A673 (cell line): ENCODE data around the gene PPP1R13B. TPM values are rescaled to one million over a fixed set of nuclear protein-coding genes. Genes with fewer than 3 reads are reported as not detected.

Experiments used
- BruUV-seq: library from RNA; stranded (reverse); fragments of 400-500 nt; replicated peaks from 2 replicates; lab custom pipeline; 2021; lab: Mats Ljungman, UMichigan
- CTCF ChIA-PET: fragments of 300-600 bp; sonication (Branson Sonifier 250); formaldehyde crosslinking; loops from one replicate; lab custom pipeline; 2022; ENCODE audit warnings: antibody characterized with exemption; lab: Charles Lee
- POLR2A ChIA-PET: fragments of 300-600 bp; sonication (Branson Sonifier 250); formaldehyde crosslinking; loops from one replicate; lab custom pipeline; 2022; ENCODE audit warnings: antibody characterized with exemption; ENCODE audit not compliant: low non-redundant PET; lab: Charles Lee
- DNase-seq: peaks from one replicate; pipeline ENCODE4 v3.0.0-alpha.2; 2015; ENCODE audit warnings: low spot score
- H3K27ac ChIP-seq: fragments of 200-600 bp; sonication (generic); 2 replicates; pipeline ENCODE4 v1.5.1; 2016; ENCODE audit warnings: mixed run types, low read depth, mild to moderate bottlenecking, mixed read lengths, antibody characterized with exemption, low read length; ENCODE audit not compliant: poor library complexity, severe bottlenecking
- H3K27me3 ChIP-seq: fragments of 200-600 bp; sonication (generic); replicated peaks from 2 replicates; pipeline ENCODE4 v1.6.1; 2017; ENCODE audit warnings: mixed run types, low read depth, mild to moderate bottlenecking, mixed read lengths, antibody characterized with exemption, low read length; ENCODE audit not compliant: insufficient read depth, poor library complexity
- H3K36me3 ChIP-seq: fragments of 200-600 bp; sonication (generic); 2 replicates; pipeline ENCODE4 v1.6.1; 2016; ENCODE audit warnings: mixed run types, mild to moderate bottlenecking, mixed read lengths, antibody characterized with exemption, low read length; ENCODE audit not compliant: insufficient read depth, poor library complexity, severe bottlenecking
- H3K4me1 ChIP-seq: fragments of 200-600 bp; sonication (generic); 2 replicates; pipeline ENCODE4 v1.6.1; 2017; ENCODE audit warnings: mixed run types, mild to moderate bottlenecking, mixed read lengths, antibody characterized with exemption, low read length; ENCODE audit not compliant: insufficient read depth, poor library complexity, severe bottlenecking
- H3K4me3 ChIP-seq: fragments of 200-600 bp; sonication (generic); 2 replicates; pipeline ENCODE4 v1.5.1; 2016; ENCODE audit warnings: low read depth, mixed run types, mild to moderate bottlenecking, mixed read lengths, low read length; ENCODE audit not compliant: poor library complexity, severe bottlenecking
- H3K9me3 ChIP-seq: fragments of 200-600 bp; sonication (generic); 2 replicates; pipeline ENCODE4 v1.6.1; 2016; ENCODE audit warnings: mixed run types, low read depth, mild to moderate bottlenecking, mixed read lengths, antibody characterized with exemption, low read length; ENCODE audit not compliant: poor library complexity, severe bottlenecking
- EZH2 ChIP-seq: fragments of 200-600 bp; sonication (generic); IDR thresholded peaks from 2 replicates; pipeline ENCODE4 v1.6.1; 2017; ENCODE audit warnings: borderline replicate concordance, low read depth, mild to moderate bottlenecking, mixed read lengths, antibody characterized with exemption, low read length; ENCODE audit not compliant: poor library complexity, severe bottlenecking
- intact Hi-C: fragments of 100-400 bp; cut with micrococcal nuclease; formaldehyde crosslinking; loops from one replicate; pipeline ENCODE4 v1.10.0; 2022; ENCODE audit not compliant: unreplicated experiment
- total RNA-seq: library from RNA; stranded (reverse); gene quantifications from 2 replicates; pipeline ENCODE4 v1.2.3, GENCODE V29; 2021
- TF ChIP-seq, protein P1 (sequence below): fragments of 300-800, 200-600 bp; sonication (generic); conservative IDR thresholded peaks from 2 replicates; pipeline ENCODE4 v1.5.1; 2017; ENCODE audit warnings: low read depth, mild to moderate bottlenecking, antibody characterized with exemption, low read length, moderate library complexity, mixed read lengths

PPP1R13B gene
- total RNA-seq, 1 experiment from 2014 or later, result 4.8 TPM

DNA sequence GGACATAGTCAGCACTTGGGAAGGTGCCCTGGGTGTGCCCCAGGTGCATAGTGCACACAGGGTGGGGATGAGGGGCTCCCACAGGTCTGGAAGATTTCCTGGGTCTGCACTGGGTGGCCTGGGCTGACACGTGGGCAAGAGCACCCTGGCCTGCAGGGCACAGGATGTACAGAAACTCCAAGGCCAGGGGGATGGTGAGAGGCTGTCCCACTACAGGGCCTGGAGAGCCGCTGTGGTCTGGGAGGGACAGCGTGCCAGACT is 35.8 kb upstream of the PPP1R13B start:
- no peak for DNase-seq
- H3K4me1 ChIP-seq, result peaks cover 9% of the 10 kb centered on the region
- no peaks in the 10 kb centered on the region for H3K27me3 ChIP-seq
- H3K4me3 ChIP-seq, result no peak overlapping the region
- H3K36me3 ChIP-seq, result no peaks in the 10 kb centered on the region
- TF ChIP-seq EZH2, result no peak
- TF ChIP-seq, protein P1, sequence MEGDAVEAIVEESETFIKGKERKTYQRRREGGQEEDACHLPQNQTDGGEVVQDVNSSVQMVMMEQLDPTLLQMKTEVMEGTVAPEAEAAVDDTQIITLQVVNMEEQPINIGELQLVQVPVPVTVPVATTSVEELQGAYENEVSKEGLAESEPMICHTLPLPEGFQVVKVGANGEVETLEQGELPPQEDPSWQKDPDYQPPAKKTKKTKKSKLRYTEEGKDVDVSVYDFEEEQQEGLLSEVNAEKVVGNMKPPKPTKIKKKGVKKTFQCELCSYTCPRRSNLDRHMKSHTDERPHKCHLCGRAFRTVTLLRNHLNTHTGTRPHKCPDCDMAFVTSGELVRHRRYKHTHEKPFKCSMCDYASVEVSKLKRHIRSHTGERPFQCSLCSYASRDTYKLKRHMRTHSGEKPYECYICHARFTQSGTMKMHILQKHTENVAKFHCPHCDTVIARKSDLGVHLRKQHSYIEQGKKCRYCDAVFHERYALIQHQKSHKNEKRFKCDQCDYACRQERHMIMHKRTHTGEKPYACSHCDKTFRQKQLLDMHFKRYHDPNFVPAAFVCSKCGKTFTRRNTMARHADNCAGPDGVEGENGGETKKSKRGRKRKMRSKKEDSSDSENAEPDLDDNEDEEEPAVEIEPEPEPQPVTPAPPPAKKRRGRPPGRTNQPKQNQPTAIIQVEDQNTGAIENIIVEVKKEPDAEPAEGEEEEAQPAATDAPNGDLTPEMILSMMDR, result no peak
- ChIA-PET POLR2A (no interaction called here), CTCF (no interaction called here)
- intact Hi-C loops, result no loop called here
- H3K27ac ChIP-seq, result no peak overlapping the region
- BruUV-seq, result no TSS peak
- no peaks in the 10 kb centered on the region for H3K9me3 ChIP-seq

DNA sequence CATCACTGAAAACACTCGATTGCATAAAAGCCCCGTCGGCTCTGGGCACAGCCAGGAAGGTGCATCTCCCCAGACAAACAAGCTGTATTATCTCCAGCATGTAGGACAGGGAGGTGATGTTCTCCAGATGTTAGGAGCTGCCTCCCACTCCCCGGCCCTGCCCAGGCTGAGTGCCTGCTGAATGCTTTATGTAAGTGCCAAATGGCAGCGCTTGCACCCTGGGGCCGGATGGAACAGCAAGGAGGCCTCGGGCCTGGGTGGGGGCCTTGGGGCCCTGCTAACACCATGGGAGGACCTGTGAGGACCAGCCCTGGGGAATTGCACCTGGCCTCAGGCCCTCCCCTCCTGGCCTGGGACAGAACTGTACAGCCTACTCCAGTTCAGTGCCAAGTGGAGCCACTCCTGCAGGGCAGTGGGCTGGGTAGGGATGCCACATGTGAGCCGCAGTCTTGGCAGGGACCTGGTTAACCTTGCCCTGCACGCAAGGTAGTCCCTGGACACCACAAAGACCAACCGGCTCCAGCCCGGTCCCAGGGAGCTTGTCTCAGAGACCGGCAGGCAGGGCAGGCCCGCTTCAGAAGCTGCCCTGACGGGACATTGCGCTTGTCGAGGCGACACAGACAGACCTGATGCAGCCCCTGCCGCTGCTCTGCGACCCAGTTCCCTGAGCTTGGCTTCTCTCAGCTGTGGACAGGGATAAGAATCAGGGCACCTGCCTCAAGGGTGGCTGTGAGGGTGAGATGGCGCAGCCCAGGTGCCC is 35.3 kb upstream of the PPP1R13B start:
- peaks cover 9% of the 10 kb centered on the region for H3K4me1 ChIP-seq
- intact Hi-C loops, result no loop called here
- no peak overlapping the region for H3K4me3 ChIP-seq
- H3K27me3 ChIP-seq, result no peaks in the 10 kb centered on the region
- H3K27ac ChIP-seq, result no peak overlapping the region
- DNase-seq, result no peak
- no peaks in the 10 kb centered on the region for H3K36me3 ChIP-seq
- no peak for TF ChIP-seq EZH2
- TF ChIP-seq, protein P1, result no peak
- H3K9me3 ChIP-seq, result no peaks in the 10 kb centered on the region
- ChIA-PET POLR2A (no interaction called here), CTCF (no interaction called here)
- BruUV-seq, result no TSS peak

DNA sequence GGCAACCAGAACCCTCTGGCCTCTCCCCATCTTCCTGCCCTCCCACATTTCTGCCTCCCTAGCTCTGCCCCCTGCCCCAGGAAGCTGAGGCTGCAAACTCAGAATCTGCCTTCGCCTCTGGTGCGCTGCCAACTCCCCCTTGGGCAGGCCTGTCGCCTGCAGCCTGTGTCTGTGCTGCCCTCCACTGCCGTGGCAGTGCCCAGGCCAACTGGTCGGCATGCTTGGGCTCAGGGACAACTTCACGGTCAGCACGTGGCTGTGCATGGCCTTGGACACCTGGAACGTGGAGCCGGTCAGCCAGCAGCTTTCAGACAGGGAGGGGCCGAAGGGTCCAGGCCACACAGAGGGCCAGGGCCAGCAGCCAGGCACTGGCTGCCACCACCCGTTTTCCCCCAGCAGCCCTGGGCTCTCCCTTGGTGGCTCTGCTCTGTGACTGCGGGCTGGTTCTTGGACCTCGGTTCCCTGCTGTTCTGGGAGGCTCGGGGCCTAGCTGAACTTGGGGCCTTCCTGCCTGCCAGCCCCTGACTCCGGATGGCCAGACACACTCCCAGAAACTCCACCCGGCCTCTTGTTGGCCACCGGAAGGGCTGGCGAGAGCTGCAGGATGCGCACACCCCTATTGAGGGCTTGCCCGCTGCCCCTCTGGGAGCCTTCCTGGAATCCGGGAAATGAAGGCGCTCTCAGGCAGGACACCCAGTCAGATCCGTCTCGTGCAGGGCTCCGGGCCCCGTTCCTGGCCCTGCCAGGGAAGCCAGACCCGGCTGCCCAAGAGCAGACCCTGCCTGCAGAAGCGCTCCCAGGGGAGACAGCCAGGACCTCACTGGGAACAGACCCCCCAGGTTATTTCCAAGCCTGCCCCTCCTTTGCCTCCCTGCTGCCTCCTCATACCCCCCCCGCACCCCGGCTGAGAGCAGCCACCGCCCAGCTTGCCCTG is 34.2 kb upstream of the PPP1R13B start:
- Histone ChIP-seq H3K27me3 (no peaks in the 10 kb centered on the region), H3K4me3 (no peak overlapping the region), H3K4me1 (peaks cover 9% of the 10 kb centered on the region), H3K36me3 (no peaks in the 10 kb centered on the region), H3K9me3 (no peaks in the 10 kb centered on the region), H3K27ac (no peak overlapping the region)
- no peak for DNase-seq
- BruUV-seq, result no TSS peak
- POLR2A ChIA-PET, result no interaction called here
- CTCF ChIA-PET, result interaction anchor here (1.4 kb wide), 1 partner anchor 19 kb away, joined by 4 read pairs; no protein-coding TSS in a partner anchor
- intact Hi-C loops, result no loop called here
- no peak for TF ChIP-seq EZH2
- TF ChIP-seq, protein P1, result no peak
